K562 (cell line): Measurements from ENCODE around the gene MAP2K6. TPM values are rescaled to one million over a fixed set of nuclear protein-coding genes. Genes with fewer than 3 reads are reported as not detected.

ENCODE experiments used
- ATAC-seq: fragments of 200-7000 bp; cut with Tn5 transposase; 3 replicates; pipeline ENCODE4 v1.9.1; 2020; ENCODE audit warnings: moderate library complexity
- BruUV-seq: library from RNA; stranded (reverse); fragments of 400-500 nt; replicated peaks from 2 replicates; lab custom pipeline; 2021; lab: Mats Ljungman, UMichigan
- CTCF ChIA-PET: fragments of 300-600 bp; formaldehyde crosslinking; extraction: SDS; loops from one replicate; lab custom pipeline; 2021; ENCODE audit warnings: low intra/inter-chr PET ratio; lab: Yijun Ruan, JAX
- POLR2A ChIA-PET: fragments of 300-600, 350-650 bp; sonication (Branson Sonifier 250); formaldehyde crosslinking; extraction: SDS; loops from one replicate; lab custom pipeline; 2021; ENCODE audit warnings: antibody characterized with exemption, inconsistent platforms; lab: Yijun Ruan, JAX
- DNase-seq, 4 experiments: peaks; one replicate each; pipeline versions ENCODE4 v3.0.0 to v3.0.0-alpha.2; 2011 to 2018; ENCODE audit warnings: low spot score in 3 of 4, mixed read lengths in 3 of 4; ENCODE audit errors: extremely low read depth in 1 of 4
- FAIRE-seq: peaks from 2 replicates; lab custom pipeline; 2011; peaks lifted over from hg19 to GRCh38; lab: Jason Lieb, UNC
- H2AFZ ChIP-seq: 2 replicates; pipeline ENCODE4 v1.6.0; 2011; ENCODE audit warnings: low read depth, low read length, control low read depth, inconsistent platforms
- H3K27ac ChIP-seq: fragments of 200-600 bp; 3 replicates; pipeline ENCODE4 v1.8.0; 2011; ENCODE audit warnings: low read depth, mild to moderate bottlenecking, control low read depth, inconsistent platforms, low read length, moderate library complexity, mixed read lengths; ENCODE audit errors: extremely low read depth
- H3K27me3 ChIP-seq, 2 experiments: fragments of 300-600 bp in 1 of 2; 2 replicates in 1 of 2; 3 replicates in 1 of 2; pipeline versions ENCODE4 v1.6.0 to v1.8.0; 2011; ENCODE audit warnings: inconsistent platforms in 2 of 2, low read length in 2 of 2, mild to moderate bottlenecking in 1 of 2, mixed read lengths in 1 of 2, moderate library complexity in 1 of 2; ENCODE audit not compliant: control insufficient read depth in 2 of 2, insufficient read depth in 2 of 2
- H3K36me3 ChIP-seq: fragments of 300-600 bp; 3 replicates; pipeline ENCODE4 v1.8.0; 2011; ENCODE audit warnings: mild to moderate bottlenecking, low read length, inconsistent platforms; ENCODE audit not compliant: control insufficient read depth, insufficient read depth
- H3K4me1 ChIP-seq, 2 experiments: fragments of 200-600 bp in 1 of 2; replicated peaks in 1 of 2; 2 replicates in 1 of 2; 3 replicates in 1 of 2; pipeline versions ENCODE4 v1.5.1 to v1.8.0; 2011; ENCODE audit warnings: inconsistent platforms in 2 of 2, low read length in 2 of 2, mild to moderate bottlenecking in 1 of 2, mixed read lengths in 1 of 2, moderate library complexity in 1 of 2; ENCODE audit not compliant: control insufficient read depth in 2 of 2, insufficient read depth in 2 of 2
- H3K4me2 ChIP-seq: 2 replicates; pipeline ENCODE4 v1.6.1; 2011; ENCODE audit warnings: low read length, control low read depth, inconsistent platforms, mixed read lengths; ENCODE audit not compliant: insufficient read depth
- H3K4me3 ChIP-seq: fragments of 200-600 bp; sonication (generic), shearing (Covaris generic); 2 replicates; pipeline ENCODE4 v1.5.1; 2016; ENCODE audit warnings: control low read depth, inconsistent platforms
- H3K79me2 ChIP-seq: fragments of 200-600 bp; 3 replicates; pipeline ENCODE4 v1.8.0; 2011; ENCODE audit warnings: low read length, inconsistent platforms; ENCODE audit not compliant: control insufficient read depth, insufficient read depth
- H3K9ac ChIP-seq, 2 experiments: 2 replicates each; pipeline versions ENCODE4 v1.6.0 to v1.6.1; 2011; ENCODE audit warnings: low read depth in 2 of 2, low read length in 2 of 2, control low read depth in 1 of 2, inconsistent platforms in 1 of 2, mild to moderate bottlenecking in 1 of 2, mixed read lengths in 1 of 2; ENCODE audit not compliant: insufficient read depth in 1 of 2
- H3K9me1 ChIP-seq: one replicate; pipeline ENCODE4 v1.6.0; 2011; ENCODE audit warnings: inconsistent platforms, mild to moderate bottlenecking, low read length, moderate library complexity; ENCODE audit not compliant: control insufficient read depth, insufficient read depth
- H3K9me3 ChIP-seq: replicated peaks from 2 replicates; pipeline ENCODE4 v1.5.1; 2011; ENCODE audit warnings: low read depth, low read length, inconsistent platforms; ENCODE audit not compliant: control insufficient read depth, insufficient read depth
- H4K20me1 ChIP-seq: replicated peaks from 2 replicates; pipeline ENCODE4 v1.6.1; 2011; ENCODE audit warnings: low read length, inconsistent platforms, mixed read lengths; ENCODE audit not compliant: control insufficient read depth, insufficient read depth
- MEF2D ChIP-seq: conservative IDR thresholded peaks from 2 replicates; pipeline ENCODE4 v1.6.1; 2016; ENCODE audit warnings: low read depth, missing genetic modification characterization, missing compliant biosample characterization
- RREB1 ChIP-seq: fragments of 250-450 bp; sonication (Bioruptor Pico); IDR thresholded peaks from 2 replicates; pipeline ENCODE4 v1.4.0; 2020
- TSC22D4 ChIP-seq: fragments of 450-650 bp; IDR thresholded peaks from 2 replicates; pipeline ENCODE4 v1.6.1; 2016; ENCODE audit warnings: missing genetic modification characterization, missing biosample characterization, control low read depth
- ZNF354B ChIP-seq: fragments of 250-450 bp; sonication (Bioruptor Pico); IDR thresholded peaks from 2 replicates; pipeline ENCODE4 v1.4.0; 2020
- WGBS: fragments of 100-300 bp; shearing (Covaris generic); methylation state at CpG from one replicate; pipeline ENCODE4 v1.1.6; 2016; ENCODE audit warnings: low coverage, mixed read lengths; ENCODE audit not compliant: insufficient coverage; ENCODE audit errors: missing lambda C conversion rate; 5-methylcytosine and 5-hydroxymethylcytosine counted together
- in situ Hi-C: fragments of 300-500 bp; cut with MboI; formaldehyde crosslinking; loops from 4 replicates; pipeline ENCODE4 v1.15.0; 2018; ENCODE audit warnings: inconsistent platforms, mixed read lengths
- intact Hi-C: fragments of 100-400 bp; cut with micrococcal nuclease; formaldehyde crosslinking; loops from 2 replicates; pipeline ENCODE4 v1.14.2; 2022
- polyA plus RNA-seq, 8 experiments: library from polyadenylated mRNA; depleted of rRNA in 4 of 8; stranded (reverse) in 5 of 8; unstranded in 3 of 8; fragments of >200 nt; fragmentation: Nextera tagmentation in 2 of 8; fragmentation: Illumina TruSeq in 1 of 8; extraction: Ambion mirVana in 2 of 8; extraction: Trizol in 1 of 8; gene quantifications; 2 replicates each; pipeline versions ENCODE4 v1.2.1 to v1.2.3, GENCODE V29; 2011 to 2014; ENCODE audit warnings: inconsistent platforms in 1 of 8, missing spikeins in 1 of 8
- total RNA-seq, 7 experiments: library from RNA; depleted of rRNA in 6 of 7; stranded (reverse); fragments of >200 nt in 6 of 7; fragmentation: Illumina TruSeq in 2 of 7; extraction: Trizol in 2 of 7; gene quantifications; 2 replicates each; pipeline versions ENCODE4 v1.2.1 to v1.2.3, GENCODE V29; 2011 to 2021; ENCODE audit warnings: low replicate concordance in 1 of 7
- TF ChIP-seq, protein P1 (sequence below), 2 experiments: fragments of 250-450 bp in 1 of 2; fragments of 450-650 bp in 1 of 2; sonication (Bioruptor Pico) in 1 of 2; IDR thresholded peaks; 2 replicates each; pipeline versions ENCODE4 v1.6.1 to v1.8.0; 2016 to 2021; ENCODE audit warnings: mild to moderate bottlenecking in 2 of 2, moderate library complexity in 2 of 2, missing compliant biosample characterization in 1 of 2, missing genetic modification characterization in 1 of 2

MAP2K6 gene
- total and polyA plus RNA-seq, 9 of the 15 experiments (the other 6 are each of a cell fraction or from before 2014, with no cell fraction given): 0.07 to 0.13 TPM; not detected in 7

GRCh38 chr17:69560987-69561441 is 146.5 kb downstream of the MAP2K6 start:
- FAIRE-seq (no peak), DNase-seq (no peak), ATAC-seq (no peak)
- no peak overlapping the region for H3K4me2 ChIP-seq
- no peak overlapping the region for H3K9ac ChIP-seq
- no peak overlapping the region for H3K27ac ChIP-seq
- no peaks in the 10 kb centered on the region for H4K20me1 ChIP-seq
- H2AFZ ChIP-seq: no peak overlapping the region
- H3K4me3 ChIP-seq: no peak overlapping the region
- in situ Hi-C loops: no loop called here
- no peaks in the 10 kb centered on the region for H3K9me3 ChIP-seq
- ChIA-PET CTCF (no interaction called here), POLR2A (interaction anchor here (0.8 to 1.0 kb wide), 2 partner anchors 8 to 15 kb away, joined by 3 read pairs; no protein-coding TSS in a partner anchor)
- BruUV-seq: no TSS peak
- H3K9me1 ChIP-seq: no peaks in the 10 kb centered on the region
- no peaks in the 10 kb centered on the region for H3K27me3 ChIP-seq
- TF ChIP-seq RREB1 (CRISPR knock-in tag) (no peak), TSC22D4 (tag) (no peak), ZNF354B (CRISPR knock-in tag) (no peak), MEF2D (tag) (no peak)
- TF ChIP-seq, protein P1, sequence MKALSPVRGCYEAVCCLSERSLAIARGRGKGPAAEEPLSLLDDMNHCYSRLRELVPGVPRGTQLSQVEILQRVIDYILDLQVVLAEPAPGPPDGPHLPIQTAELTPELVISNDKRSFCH (CRISPR knock-in tag; IDR thresholded peaks at IDR 0.05): no peak
- TF ChIP-seq, protein P1 (tag; IDR thresholded peaks at IDR 0.05): 0 out of 2 replicates have a peak, but pooled peaks have one; percentile 36
- no peaks in the 10 kb centered on the region for H3K79me2 ChIP-seq
- WGBS: 0% methylated on average over 3 of the region's 3 CpGs
- H3K36me3 ChIP-seq: no peaks in the 10 kb centered on the region
- no peaks in the 10 kb centered on the region for H3K4me1 ChIP-seq
- intact Hi-C loops: no loop called here
